22Rv1 (cell line): ENCODE measurements around the gene THRA.

Source experiments
- ZFX ChIP-seq: fragments of 450-650 bp; IDR thresholded peaks from 2 replicates; pipeline ENCODE4 v1.6.1; 2017; ENCODE audit warnings: antibody characterized with exemption, borderline replicate concordance
- TF ChIP-seq, protein P1 (sequence below): fragments of 450-650 bp; IDR thresholded peaks from 2 replicates; pipeline ENCODE4 v1.5.1; 2017; ENCODE audit warnings: mild to moderate bottlenecking

DNA sequence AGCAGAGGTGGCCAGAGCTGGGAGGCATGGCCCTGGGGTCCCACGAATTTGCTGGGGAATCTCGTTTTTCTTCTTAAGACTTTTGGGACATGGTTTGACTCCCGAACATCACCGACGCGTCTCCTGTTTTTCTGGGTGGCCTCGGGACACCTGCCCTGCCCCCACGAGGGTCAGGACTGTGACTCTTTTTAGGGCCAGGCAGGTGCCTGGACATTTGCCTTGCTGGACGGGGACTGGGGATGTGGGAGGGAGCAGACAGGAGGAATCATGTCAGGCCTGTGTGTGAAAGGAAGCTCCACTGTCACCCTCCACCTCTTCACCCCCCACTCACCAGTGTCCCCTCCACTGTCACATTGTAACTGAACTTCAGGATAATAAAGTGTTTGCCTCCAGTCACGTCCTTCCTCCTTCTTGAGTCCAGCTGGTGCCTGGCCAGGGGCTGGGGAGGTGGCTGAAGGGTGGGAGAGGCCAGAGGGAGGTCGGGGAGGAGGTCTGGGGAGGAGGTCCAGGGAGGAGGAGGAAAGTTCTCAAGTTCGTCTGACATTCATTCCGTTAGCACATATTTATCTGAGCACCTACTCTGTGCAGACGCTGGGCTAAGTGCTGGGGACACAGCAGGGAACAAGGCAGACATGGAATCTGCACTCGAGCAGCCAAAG, 45.2 kb upstream of the THRA start:
- TF ChIP-seq, protein P1, sequence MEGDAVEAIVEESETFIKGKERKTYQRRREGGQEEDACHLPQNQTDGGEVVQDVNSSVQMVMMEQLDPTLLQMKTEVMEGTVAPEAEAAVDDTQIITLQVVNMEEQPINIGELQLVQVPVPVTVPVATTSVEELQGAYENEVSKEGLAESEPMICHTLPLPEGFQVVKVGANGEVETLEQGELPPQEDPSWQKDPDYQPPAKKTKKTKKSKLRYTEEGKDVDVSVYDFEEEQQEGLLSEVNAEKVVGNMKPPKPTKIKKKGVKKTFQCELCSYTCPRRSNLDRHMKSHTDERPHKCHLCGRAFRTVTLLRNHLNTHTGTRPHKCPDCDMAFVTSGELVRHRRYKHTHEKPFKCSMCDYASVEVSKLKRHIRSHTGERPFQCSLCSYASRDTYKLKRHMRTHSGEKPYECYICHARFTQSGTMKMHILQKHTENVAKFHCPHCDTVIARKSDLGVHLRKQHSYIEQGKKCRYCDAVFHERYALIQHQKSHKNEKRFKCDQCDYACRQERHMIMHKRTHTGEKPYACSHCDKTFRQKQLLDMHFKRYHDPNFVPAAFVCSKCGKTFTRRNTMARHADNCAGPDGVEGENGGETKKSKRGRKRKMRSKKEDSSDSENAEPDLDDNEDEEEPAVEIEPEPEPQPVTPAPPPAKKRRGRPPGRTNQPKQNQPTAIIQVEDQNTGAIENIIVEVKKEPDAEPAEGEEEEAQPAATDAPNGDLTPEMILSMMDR, result no peak
- no peak for TF ChIP-seq ZFX
